Epithelial cell of prostate (primary cell): Measurements from ENCODE around the gene POP7.
"Not testable (repeated sequence)": the region's sequence is repeated elsewhere in the genome, so short reads cannot be mapped to it uniquely, and the experiment has no call there.

Source experiments
- DNase-seq: peaks from one replicate; pipeline ENCODE4 v3.0.0-alpha.2; 2011; ENCODE audit warnings: low read depth, low spot score
- H3K27ac ChIP-seq: fragments of 450-650 bp; 2 replicates; pipeline ENCODE4 v1.5.1; 2017; ENCODE audit warnings: mild to moderate bottlenecking

POP7 gene

DNA sequence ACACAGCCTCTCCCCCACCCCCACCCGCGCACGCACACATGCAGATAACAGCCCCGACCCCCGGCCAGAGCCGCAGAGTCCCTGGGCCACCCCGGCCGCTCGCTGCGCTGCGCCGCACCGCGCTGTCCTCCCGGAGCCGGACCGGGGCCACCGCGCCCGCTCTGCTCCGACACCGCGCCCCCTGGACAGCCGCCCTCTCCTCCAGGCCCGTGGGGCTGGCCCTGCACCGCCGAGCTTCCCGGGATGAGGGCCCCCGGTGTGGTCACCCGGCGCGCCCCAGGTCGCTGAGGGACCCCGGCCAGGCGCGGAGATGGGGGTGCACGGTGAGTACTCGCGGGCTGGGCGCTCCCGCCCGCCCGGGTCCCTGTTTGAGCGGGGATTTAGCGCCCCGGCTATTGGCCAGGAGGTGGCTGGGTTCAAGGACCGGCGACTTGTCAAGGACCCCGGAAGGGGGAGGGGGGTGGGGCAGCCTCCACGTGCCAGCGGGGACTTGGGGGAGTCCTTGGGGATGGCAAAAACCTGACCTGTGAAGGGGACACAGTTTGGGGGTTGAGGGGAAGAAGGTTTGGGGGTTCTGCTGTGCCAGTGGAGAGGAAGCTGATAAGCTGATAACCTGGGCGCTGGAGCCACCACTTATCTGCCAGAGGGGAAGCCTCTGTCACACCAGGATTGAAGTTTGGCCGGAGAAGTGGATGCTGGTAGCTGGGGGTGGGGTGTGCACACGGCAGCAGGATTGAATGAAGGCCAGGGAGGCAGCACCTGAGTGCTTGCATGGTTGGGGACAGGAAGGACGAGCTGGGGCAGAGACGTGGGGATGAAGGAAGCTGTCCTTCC lies 15.0 kb downstream of the POP7 start:
- H3K27ac ChIP-seq, result no peak overlapping the region

DNA sequence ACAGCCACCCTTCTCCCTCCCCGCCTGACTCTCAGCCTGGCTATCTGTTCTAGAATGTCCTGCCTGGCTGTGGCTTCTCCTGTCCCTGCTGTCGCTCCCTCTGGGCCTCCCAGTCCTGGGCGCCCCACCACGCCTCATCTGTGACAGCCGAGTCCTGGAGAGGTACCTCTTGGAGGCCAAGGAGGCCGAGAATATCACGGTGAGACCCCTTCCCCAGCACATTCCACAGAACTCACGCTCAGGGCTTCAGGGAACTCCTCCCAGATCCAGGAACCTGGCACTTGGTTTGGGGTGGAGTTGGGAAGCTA lies 15.5 kb downstream of the POP7 start:
- DNase-seq, result no peak
- no peak overlapping the region for H3K27ac ChIP-seq

More for the DNA sequence above, 15.0 kb downstream of the POP7 start:
- no peak for DNase-seq

DNA sequence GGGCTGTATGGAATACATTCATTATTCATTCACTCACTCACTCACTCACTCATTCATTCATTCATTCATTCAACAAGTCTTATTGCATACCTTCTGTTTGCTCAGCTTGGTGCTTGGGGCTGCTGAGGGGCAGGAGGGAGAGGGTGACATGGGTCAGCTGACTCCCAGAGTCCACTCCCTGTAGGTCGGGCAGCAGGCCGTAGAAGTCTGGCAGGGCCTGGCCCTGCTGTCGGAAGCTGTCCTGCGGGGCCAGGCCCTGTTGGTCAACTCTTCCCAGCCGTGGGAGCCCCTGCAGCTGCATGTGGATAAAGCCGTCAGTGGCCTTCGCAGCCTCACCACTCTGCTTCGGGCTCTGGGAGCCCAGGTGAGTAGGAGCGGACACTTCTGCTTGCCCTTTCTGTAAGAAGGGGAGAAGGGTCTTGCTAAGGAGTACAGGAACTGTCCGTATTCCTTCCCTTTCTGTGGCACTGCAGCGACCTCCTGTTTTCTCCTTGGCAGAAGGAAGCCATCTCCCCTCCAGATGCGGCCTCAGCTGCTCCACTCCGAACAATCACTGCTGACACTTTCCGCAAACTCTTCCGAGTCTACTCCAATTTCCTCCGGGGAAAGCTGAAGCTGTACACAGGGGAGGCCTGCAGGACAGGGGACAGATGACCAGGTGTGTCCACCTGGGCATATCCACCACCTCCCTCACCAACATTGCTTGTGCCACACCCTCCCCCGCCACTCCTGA lies 16.7 kb downstream of the POP7 start:
- no peak for DNase-seq
- H3K27ac ChIP-seq, result no peak overlapping the region

DNA sequence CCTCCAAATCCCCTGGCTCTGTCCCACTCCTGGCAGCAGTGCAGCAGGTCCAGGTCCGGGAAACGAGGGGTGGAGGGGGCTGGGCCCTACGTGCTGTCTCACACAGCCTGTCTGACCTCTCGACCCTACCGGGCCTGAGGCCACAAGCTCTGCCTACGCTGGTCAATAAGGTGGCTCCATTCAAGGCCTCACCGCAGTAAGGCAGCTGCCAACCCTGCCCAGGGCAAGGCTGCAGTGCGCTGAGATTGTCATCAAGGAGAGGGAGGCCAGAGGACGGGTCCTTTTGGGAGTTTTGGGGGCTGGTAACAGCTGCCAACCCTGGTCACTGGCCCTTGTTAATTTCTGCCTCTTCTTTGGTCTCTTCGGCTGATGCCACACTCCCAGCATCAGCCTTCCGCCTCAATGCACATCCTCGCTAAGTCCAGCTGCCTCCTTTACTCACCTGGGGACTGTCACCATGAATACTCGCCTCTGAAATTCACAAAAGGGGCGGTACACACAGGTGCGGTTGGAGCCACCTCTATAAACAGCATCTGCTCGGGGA lies 17.9 kb downstream of the POP7 start:
- no peak overlapping the region for H3K27ac ChIP-seq
- no peak for DNase-seq

DNA sequence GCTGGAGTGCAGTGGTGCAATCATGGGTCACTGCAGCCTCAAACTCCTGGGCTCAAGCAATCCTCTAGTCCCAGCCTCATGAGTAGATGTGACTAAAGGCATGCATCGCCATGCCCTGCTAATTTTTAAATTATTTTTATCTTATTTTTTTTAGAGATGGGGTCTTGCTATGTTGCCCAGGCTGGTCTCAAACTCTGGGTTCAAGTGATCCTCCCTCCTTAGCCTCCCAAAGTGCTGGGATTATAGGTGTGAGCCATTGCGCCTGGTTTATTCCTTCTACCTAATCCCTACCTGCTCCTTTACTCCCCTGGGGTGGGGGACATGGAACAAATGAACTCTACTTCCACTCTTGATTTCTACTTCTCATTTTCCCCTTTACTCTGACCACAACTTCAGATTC lies 18.4 kb downstream of the POP7 start:
- not testable (repeated sequence) for DNase-seq, H3K27ac ChIP-seq

DNA sequence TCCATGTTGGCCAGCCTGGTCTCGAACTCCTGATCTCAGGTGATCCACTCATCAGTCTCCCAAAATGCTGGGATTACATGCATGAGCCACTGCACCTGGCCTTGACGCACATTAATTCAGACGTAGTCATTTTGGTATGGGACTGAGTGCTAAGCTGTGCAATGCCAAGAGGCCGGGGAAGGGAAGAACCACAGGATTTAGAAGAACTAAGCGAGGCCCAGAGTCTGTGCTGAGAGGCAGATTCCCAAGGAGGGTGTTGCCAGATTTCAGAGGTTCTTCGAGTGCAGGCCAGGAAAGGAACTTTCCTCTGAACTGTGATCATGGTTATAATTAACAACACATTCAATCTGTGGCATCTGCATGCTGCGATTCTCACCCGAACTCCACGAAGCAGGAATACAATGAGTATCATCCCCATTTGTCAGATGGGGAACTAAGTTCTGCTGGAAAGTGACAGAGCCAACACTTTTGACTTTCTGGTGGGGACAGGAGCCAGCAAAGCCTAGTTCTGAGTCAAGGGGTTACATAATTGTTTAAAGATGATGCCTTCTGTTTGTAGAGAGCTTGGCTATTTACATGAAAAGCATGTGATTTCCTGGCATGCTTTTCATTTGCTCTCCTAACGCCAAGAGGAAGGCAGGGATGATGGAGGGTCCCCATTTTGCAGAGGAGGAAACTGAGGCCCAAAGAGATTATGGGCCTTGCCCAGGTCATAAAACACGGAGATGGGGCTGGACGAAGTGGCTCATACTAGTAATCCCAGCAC lies 21.3 kb downstream of the POP7 start:
- H3K27ac ChIP-seq, result no peak overlapping the region
- no peak for DNase-seq

DNA sequence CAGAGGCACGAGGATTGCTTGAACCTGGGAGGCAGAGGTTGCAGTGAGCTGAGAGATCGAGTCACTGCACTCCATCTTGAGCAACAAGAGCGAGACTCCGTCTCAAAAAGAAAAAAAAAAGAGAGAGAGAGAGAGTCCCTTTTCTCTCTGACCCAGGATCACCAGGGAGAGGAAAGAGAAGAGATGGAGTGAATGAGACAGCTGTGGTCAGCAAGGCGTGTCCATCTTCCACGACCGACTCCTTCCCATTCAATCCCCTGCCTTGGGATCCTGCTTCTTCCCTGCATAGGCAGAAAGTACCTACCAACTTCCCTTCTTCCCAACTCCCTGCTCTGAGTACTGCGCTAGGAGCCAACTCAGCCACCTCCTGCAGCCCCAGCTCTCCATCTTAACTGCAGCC lies 22.3 kb downstream of the POP7 start:
- H3K27ac ChIP-seq, result no peak overlapping the region
- DNase-seq, result no peak

DNA sequence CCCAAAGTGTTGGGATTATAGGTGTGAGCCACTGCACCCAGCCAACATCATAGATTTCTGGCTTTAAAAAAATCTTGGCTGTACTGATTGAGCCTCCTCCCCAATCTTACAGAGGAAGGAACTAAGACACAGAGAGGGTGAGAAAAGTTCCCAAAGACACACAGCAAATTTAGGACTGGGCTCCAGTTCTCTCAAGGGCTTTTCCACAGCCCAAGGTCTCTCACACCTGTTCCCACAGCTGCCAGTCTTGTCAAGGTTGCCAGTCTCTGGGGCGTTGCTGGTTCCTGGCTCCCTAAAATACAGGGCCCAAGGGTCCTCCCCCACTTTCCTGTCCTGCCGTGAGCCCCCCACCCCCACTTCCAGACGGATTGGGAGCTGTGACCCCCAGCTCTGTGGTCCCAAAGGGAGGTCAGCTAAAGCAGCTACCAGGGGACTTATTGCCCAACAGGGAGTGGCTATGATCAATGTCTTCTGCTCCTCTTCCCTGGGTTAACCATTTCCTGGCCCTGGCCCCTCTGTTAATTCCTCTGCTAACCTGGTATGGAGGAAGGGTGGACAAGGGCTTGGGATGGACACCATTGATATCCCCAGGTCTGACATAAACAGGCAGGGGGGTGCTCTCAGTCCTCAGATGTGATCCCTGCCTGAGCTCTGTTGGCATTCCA lies 24.3 kb downstream of the POP7 start:
- DNase-seq, result no peak
- no peak overlapping the region for H3K27ac ChIP-seq

DNA sequence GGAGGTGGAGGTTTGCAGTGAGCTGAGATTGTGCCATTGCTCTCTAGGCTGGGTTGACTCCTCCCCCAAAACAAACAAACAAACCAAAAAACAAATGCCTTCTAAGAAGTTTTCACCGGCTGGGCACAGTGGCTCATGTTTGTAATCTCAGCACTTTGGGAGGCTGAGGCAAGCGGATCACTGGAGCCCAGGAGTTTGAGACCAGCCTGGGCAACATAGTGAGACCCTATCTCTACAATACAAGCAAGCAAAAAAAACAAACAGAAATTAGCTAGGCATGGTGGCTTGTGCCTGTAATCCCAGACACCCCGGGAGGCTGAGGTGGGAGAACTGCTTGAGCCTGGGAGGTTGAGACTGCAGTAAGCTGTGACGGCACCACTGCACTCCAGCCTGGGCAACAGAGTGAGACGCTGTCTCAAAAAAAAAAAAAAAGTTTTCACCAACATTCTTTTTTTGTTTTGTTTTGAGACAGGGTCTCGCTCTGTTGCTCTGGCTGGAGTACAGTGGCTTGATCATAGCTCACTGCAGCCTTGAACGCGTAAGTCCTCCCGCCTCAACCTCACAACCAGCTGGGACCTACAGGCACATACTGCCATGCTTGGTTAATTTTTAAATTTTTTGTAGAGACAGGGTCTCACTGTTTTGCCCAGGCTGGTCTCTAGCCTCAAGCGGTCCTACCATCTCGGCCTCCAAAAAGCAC lies 26.2 kb downstream of the POP7 start:
- DNase-seq, result no peak
- no peak overlapping the region for H3K27ac ChIP-seq

DNA sequence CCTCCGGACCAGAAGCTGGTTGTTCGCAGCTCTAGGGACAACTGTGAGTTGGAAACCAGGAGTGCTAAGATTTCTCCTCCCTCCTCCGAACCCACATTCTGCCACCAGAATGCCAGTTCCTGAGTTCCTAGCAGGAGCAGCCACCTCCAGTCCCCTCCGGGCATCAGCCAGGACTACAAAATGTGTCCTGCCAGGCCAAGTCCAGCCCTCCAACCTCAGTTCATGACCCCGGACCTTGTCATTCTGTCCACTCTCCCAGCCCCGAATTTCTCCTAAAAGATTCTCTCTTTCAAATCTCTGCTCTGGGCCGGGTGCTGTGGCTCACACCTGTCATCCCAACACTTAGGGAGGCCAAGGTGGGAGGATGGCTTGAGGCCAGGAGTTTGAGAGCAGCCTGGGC lies 29.8 kb downstream of the POP7 start:
- H3K27ac ChIP-seq, result no peak overlapping the region
- DNase-seq, result no peak

DNA sequence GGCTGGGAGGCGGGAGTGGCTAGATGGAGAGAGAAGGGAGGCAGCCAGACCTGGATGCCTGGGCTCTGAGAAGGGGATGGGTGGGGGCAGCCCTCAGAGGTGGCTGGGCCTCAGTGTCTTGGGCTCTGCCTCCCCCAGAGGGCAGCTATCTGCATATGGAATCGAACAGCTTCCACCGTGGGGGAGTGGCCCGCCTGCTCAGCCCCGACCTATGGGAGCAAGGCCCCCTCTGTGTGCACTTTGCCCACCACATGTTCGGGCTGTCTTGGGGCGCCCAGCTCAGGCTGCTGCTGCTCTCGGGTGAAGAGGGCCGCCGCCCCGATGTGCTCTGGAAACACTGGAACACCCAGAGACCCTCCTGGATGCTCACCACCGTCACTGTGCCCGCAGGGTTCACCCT lies 30.8 kb downstream of the POP7 start:
- H3K27ac ChIP-seq, result no peak overlapping the region
- DNase-seq, result no peak

DNA sequence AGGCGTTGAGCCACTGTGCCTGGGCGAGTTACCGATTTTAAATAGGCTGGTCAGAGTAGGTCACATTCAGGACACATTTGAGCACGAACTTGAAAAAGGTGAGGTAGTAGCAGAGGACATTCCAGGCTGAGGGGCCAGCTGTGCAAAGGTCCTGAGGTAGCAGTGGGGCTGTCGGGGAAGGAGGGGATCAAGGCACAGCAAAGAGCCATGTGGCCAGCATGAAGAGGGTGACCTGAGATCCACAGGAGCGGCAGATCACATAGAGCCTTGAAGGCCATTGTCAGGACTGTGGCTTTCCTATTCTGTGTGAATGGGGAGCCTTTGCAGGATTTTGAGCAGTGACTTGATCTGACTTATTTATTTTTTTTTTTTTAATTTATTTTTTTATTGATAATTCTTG lies 34.0 kb downstream of the POP7 start:
- no peak for DNase-seq
- no peak overlapping the region for H3K27ac ChIP-seq

DNA sequence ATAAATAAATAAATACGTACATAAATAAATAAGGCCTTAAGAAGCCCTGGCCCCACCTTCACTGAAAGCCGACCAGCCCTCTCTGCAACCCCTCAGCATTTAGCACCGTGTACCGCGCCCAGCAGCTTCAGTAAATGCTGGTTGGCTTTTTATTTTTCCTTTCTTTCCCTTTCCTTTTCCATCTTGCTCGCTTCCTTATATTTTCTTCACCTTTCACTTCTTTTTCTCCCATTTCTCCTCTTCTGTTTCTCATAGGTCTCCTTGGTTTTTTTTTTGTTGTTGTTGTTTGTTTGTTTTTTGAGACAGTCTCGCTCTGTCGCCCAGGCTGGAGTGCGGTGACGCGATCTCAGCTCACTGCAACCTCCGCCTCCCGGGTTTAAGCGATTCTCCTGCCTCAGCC lies 38.7 kb downstream of the POP7 start:
- H3K27ac ChIP-seq, result no peak overlapping the region
- DNase-seq, result no peak

DNA sequence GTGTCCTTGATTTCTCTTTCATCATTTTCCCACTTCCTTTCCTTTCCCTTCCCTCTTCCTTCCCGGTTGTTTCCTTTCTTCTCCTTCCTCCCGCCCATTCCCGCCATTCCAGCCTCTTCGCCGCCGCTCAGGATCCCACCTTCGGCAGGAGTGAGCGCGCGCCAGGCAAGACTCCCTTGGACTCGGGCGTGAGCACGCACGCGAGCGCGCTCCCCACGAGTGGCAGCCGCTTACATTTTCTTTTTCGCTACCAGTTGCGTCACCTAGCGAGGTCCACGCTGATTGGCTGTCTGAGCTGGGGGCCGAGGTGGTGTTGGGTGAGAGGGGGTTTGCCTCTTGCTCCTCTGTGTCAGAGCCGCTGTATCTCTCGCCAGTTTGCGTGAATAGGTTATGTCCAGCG lies 39.3 kb downstream of the POP7 start:
- DNase-seq, result no peak

DNA sequence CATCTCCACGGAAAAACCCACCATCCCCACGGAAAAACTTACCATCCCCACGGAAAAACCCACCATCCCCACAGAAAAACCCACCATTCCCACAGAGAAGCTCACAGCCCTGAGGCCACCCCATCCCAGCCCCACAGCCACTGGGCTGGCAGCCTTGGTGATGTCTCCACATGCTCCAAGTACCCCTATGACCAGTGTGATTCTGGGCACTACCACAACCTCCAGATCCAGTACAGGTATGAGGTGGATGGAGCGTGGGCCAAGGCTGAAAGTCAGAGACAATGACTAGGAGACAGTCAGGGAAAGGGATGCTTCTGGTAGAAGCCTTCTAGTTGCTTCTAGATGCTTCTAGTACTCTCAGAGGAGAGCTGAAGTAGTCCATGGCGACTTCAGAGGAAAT lies 47.1 kb downstream of the POP7 start:
- H3K27ac ChIP-seq, result no peak overlapping the region
- DNase-seq, result no peak

More for the DNA sequence above, 39.3 kb downstream of the POP7 start:
- H3K27ac ChIP-seq, result no peak overlapping the region

DNA sequence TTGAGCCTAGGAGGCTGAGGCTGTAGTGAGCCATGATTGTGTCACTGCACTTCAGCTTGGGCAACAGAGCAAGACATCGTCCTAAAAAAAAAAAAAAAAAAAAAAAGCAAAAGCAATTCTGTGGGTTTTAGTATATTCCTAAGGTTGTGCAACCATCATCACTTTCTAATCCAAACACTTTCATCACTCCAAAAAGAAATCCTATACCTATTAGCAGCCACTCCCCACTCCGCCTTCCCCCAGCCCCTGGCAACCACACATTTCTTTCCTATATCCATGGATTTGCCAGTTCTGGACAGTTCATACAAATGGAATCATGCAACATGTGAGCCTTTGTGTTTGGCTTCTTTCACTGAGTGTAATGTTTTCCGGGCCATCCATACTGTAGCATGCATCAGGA lies 47.8 kb downstream of the POP7 start:
- H3K27ac ChIP-seq, result no peak overlapping the region
- DNase-seq, result no peak
